GM19324 (cell line): ENCODE measurements around the gene GRAMD2B.

Experiments used
- ATAC-seq: cut with Tn5 transposase; IDR thresholded peaks from one replicate; pipeline ENCODE4 v1.9.1; 2021; ENCODE audit warnings: mild to moderate bottlenecking, moderate library complexity; ENCODE audit not compliant: unreplicated experiment, low FRiP score

Gene GRAMD2B

GRCh38 chr5:126471875-126472537 lies 48.8 kb downstream of the GRAMD2B start:
- no peak for ATAC-seq

GRCh38 chr5:126472538-126472889 lies 49.3 kb downstream of the GRAMD2B start:
- no peak for ATAC-seq

GRCh38 chr5:126477294-126478117 lies 54.3 kb downstream of the GRAMD2B start:
- ATAC-seq = no peak

GRCh38 chr5:126479810-126480209 lies 56.6 kb downstream of the GRAMD2B start:
- no peak for ATAC-seq

GRCh38 chr5:126480824-126481223 lies 57.6 kb downstream of the GRAMD2B start:
- ATAC-seq = no peak

- no peak for ATAC-seq
Measured at GRCh38 chr5:126481243-126481642, 58.0 kb downstream of the GRAMD2B start.

GRCh38 chr5:126482591-126482990 lies 59.4 kb downstream of the GRAMD2B start:
- ATAC-seq = no peak

GRCh38 chr5:126483156-126483555 lies 59.9 kb downstream of the GRAMD2B start:
- no peak for ATAC-seq

- no peak for ATAC-seq
Measured at GRCh38 chr5:126484253-126484652, 61.0 kb downstream of the GRAMD2B start.

- no peak for ATAC-seq
Measured at GRCh38 chr5:126486332-126486731, 63.1 kb downstream of the GRAMD2B start.

GRCh38 chr5:126487596-126487995 lies 64.4 kb downstream of the GRAMD2B start:
- ATAC-seq = no peak

GRCh38 chr5:126488443-126489065 lies 65.3 kb downstream of the GRAMD2B start:
- no peak for ATAC-seq

GRCh38 chr5:126490167-126490940 lies 67.1 kb downstream of the GRAMD2B start:
- no peak for ATAC-seq

- ATAC-seq = no peak
Measured at GRCh38 chr5:126492939-126493338, 69.7 kb downstream of the GRAMD2B start.

GRCh38 chr5:126494393-126494792 lies 71.2 kb downstream of the GRAMD2B start:
- no peak for ATAC-seq

- ATAC-seq = peak; percentile 61
Measured at GRCh38 chr5:126497506-126497905, 74.3 kb downstream of the GRAMD2B start.

- ATAC-seq = no peak
Measured at GRCh38 chr5:126499278-126499677, 76.1 kb downstream of the GRAMD2B start.

GRCh38 chr5:126499853-126500342 lies 76.7 kb downstream of the GRAMD2B start:
- no peak for ATAC-seq

GRCh38 chr5:126501448-126501847 lies 78.2 kb downstream of the GRAMD2B start:
- no peak for ATAC-seq

GRCh38 chr5:126503602-126504104 lies 80.4 kb downstream of the GRAMD2B start:
- no peak for ATAC-seq
